SU-DHL-6 (cell line): ENCODE results near the gene HP1BP3.

Source experiments
- H2AFZ ChIP-seq: fragments of 200-600 bp; sonication (generic); 2 replicates; pipeline ENCODE4 v1.6.1; 2014; ENCODE audit warnings: low read depth, mild to moderate bottlenecking, moderate library complexity, mixed read lengths, antibody characterized with exemption, low read length; ENCODE audit not compliant: severe bottlenecking
- H3F3A ChIP-seq: fragments of 200-600 bp; shearing (Covaris generic); 2 replicates; pipeline ENCODE4 v1.6.0; 2016; ENCODE audit warnings: antibody characterized with exemption, mild to moderate bottlenecking; ENCODE audit not compliant: insufficient read depth
- H3K27ac ChIP-seq: fragments of 200-600 bp; sonication (generic); 2 replicates; pipeline ENCODE4 v1.5.1; 2016; ENCODE audit warnings: low read depth, mild to moderate bottlenecking, low read length, moderate library complexity, mixed read lengths
- H3K27me3 ChIP-seq: fragments of 200-600 bp; sonication (generic), shearing (Covaris generic); 2 replicates; pipeline ENCODE4 v1.6.0; 2014; ENCODE audit warnings: mild to moderate bottlenecking, low read length
- H3K36me3 ChIP-seq: fragments of 200-600 bp; sonication (generic); 2 replicates; pipeline ENCODE4 v1.6.1; 2014; ENCODE audit warnings: mild to moderate bottlenecking, low read length, mixed read lengths
- H3K4me2 ChIP-seq: fragments of 300-600, 200-600 bp; shearing (Covaris generic), sonication (generic); 2 replicates; pipeline ENCODE4 v1.6.0; 2014; ENCODE audit warnings: low read length, low read depth, mild to moderate bottlenecking; ENCODE audit not compliant: poor library complexity, severe bottlenecking
- H3K4me3 ChIP-seq: fragments of 200-600 bp; sonication (generic); 2 replicates; pipeline ENCODE4 v1.5.1; 2014; ENCODE audit warnings: antibody characterized with exemption, low read length, mild to moderate bottlenecking, mixed read lengths; ENCODE audit not compliant: insufficient read depth, poor library complexity, severe bottlenecking
- H3K79me2 ChIP-seq: fragments of 200-600 bp; sonication (generic); 2 replicates; pipeline ENCODE4 v1.6.1; 2014; ENCODE audit warnings: mild to moderate bottlenecking, low read length, moderate library complexity; ENCODE audit not compliant: insufficient read depth
- H3K9ac ChIP-seq: fragments of 200-600 bp; sonication (generic); 2 replicates; pipeline ENCODE4 v1.7.0; 2014; ENCODE audit warnings: mild to moderate bottlenecking, low read length
- H3K9me2 ChIP-seq: fragments of 200-600 bp; sonication (generic); replicated peaks from 2 replicates; pipeline ENCODE4 v1.6.1; 2014; ENCODE audit warnings: low read length; ENCODE audit not compliant: insufficient read depth
- H3K9me3 ChIP-seq: fragments of 200-600 bp; sonication (generic); 2 replicates; pipeline ENCODE4 v1.6.1; 2014; ENCODE audit warnings: low read length, mixed read lengths; ENCODE audit not compliant: insufficient read depth
- H4K20me1 ChIP-seq: fragments of 200-600 bp; sonication (generic); 2 replicates; pipeline ENCODE4 v1.6.1; 2014; ENCODE audit warnings: low read depth, mild to moderate bottlenecking, antibody characterized with exemption, low read length, moderate library complexity, mixed read lengths
- CTCF ChIP-seq: fragments of 200-600 bp; sonication (generic); IDR thresholded peaks from one replicate; pipeline ENCODE4 v1.5.1; 2017; ENCODE audit warnings: antibody characterized with exemption, mild to moderate bottlenecking, low read length, moderate library complexity; ENCODE audit not compliant: insufficient read depth, poor library complexity, severe bottlenecking
- EZH2phosphoT487 ChIP-seq: fragments of 200-600 bp; sonication (generic), shearing (Covaris generic); conservative IDR thresholded peaks from 2 replicates; pipeline ENCODE4 v1.6.1; 2018; ENCODE audit warnings: mild to moderate bottlenecking, antibody characterized with exemption, low read length, moderate library complexity, mixed read lengths

HP1BP3 gene

GRCh38 chr1:20787029-20787839, at the start of gene HP1BP3:
HP1BP3 (minus strand) TSS chr1:20787307; CDS start chr1:20780440, 6,867 bp downstream.
- peak within 1 kb of the TSS; percentile 82 for H3K4me2 ChIP-seq
- peak within 1 kb of the TSS; percentile 88 for H3K9ac ChIP-seq
- no peaks in the 10 kb centered on the region for H3K36me3 ChIP-seq
- no peaks in the 10 kb centered on the region for H3K9me3 ChIP-seq
- H2AFZ ChIP-seq, result peak within 1 kb of the TSS; percentile 69
- peaks cover 18% of the 10 kb centered on the region; the same call in 1 of the 2 replicates for H4K20me1 ChIP-seq
- peaks cover 42% of the 10 kb centered on the region for H3K79me2 ChIP-seq
- TF ChIP-seq CTCF, result no peak
- no peak for TF ChIP-seq EZH2phosphoT487
- peak within 1 kb of the TSS; percentile 83 for H3K4me3 ChIP-seq
- peak within 1 kb of the TSS; percentile 84 for H3K27ac ChIP-seq
- peaks cover 16% of the 10 kb centered on the region; the same call in 1 of the 2 replicates for H3F3A ChIP-seq
- no peaks in the 10 kb centered on the region for H3K27me3 ChIP-seq
- no peaks in the 10 kb centered on the region for H3K9me2 ChIP-seq

GRCh38 chr1:20836230-20836629, 49.1 kb upstream of the HP1BP3 start:
- no peaks in the 10 kb centered on the region for H3K79me2 ChIP-seq
- H3K36me3 ChIP-seq, result peaks cover 20% of the 10 kb centered on the region
- no peaks in the 10 kb centered on the region for H3K9me3 ChIP-seq
- no peak overlapping the region for H3K9ac ChIP-seq
- no peak overlapping the region for H3K27ac ChIP-seq
- H3K4me3 ChIP-seq, result no peak overlapping the region
- no peaks in the 10 kb centered on the region for H3K9me2 ChIP-seq
- H3K27me3 ChIP-seq, result no peaks in the 10 kb centered on the region
- no peaks in the 10 kb centered on the region for H3F3A ChIP-seq
- H3K4me2 ChIP-seq, result no peak overlapping the region
- no peaks in the 10 kb centered on the region for H4K20me1 ChIP-seq
- no peak overlapping the region for H2AFZ ChIP-seq
- TF ChIP-seq EZH2phosphoT487 (no peak), CTCF (no peak)

GRCh38 chr1:20834780-20835179, 47.7 kb upstream of the HP1BP3 start:
- Histone ChIP-seq H2AFZ (no peak overlapping the region), H3K9me2 (no peaks in the 10 kb centered on the region), H3K79me2 (no peaks in the 10 kb centered on the region), H3K4me2 (no peak overlapping the region), H3K27ac (no peak overlapping the region), H3K9ac (no peak overlapping the region), H4K20me1 (no peaks in the 10 kb centered on the region), H3K9me3 (no peaks in the 10 kb centered on the region), H3F3A (no peaks in the 10 kb centered on the region), H3K36me3 (peaks cover 16% of the 10 kb centered on the region), H3K4me3 (no peak overlapping the region), H3K27me3 (no peaks in the 10 kb centered on the region)
- no peak for TF ChIP-seq CTCF
- TF ChIP-seq EZH2phosphoT487, result no peak
